ENCODE data around the gene MGAT4A.

DNA sequence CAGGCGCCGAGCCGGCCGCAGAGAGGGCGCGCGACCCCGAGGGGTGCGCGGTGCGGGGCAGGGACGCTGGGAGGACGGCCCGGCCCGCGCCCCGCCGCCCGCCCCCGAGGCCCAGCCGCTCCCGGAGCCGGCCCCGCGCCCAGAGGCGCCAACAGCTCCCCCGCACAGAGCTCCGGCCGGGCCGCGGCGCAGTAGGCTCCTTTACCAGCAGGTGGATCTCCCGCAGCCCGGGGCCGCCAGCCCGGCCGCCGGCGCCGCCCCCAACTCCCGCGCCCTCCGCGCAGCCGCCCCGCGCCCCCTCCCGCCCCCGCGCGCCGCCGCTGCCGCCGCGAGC, 258 bp downstream of the MGAT4A start:
- TF ChIP-seq, protein P1, sequence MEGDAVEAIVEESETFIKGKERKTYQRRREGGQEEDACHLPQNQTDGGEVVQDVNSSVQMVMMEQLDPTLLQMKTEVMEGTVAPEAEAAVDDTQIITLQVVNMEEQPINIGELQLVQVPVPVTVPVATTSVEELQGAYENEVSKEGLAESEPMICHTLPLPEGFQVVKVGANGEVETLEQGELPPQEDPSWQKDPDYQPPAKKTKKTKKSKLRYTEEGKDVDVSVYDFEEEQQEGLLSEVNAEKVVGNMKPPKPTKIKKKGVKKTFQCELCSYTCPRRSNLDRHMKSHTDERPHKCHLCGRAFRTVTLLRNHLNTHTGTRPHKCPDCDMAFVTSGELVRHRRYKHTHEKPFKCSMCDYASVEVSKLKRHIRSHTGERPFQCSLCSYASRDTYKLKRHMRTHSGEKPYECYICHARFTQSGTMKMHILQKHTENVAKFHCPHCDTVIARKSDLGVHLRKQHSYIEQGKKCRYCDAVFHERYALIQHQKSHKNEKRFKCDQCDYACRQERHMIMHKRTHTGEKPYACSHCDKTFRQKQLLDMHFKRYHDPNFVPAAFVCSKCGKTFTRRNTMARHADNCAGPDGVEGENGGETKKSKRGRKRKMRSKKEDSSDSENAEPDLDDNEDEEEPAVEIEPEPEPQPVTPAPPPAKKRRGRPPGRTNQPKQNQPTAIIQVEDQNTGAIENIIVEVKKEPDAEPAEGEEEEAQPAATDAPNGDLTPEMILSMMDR (IDR thresholded peaks at IDR 0.05): no peak
- TF ChIP-seq, protein P2, sequence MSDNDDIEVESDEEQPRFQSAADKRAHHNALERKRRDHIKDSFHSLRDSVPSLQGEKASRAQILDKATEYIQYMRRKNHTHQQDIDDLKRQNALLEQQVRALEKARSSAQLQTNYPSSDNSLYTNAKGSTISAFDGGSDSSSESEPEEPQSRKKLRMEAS (IDR thresholded peaks at IDR 0.05): no peak
- TF ChIP-seq EP300 (IDR thresholded peaks at IDR 0.05): no peak

Data from A549 (cell line).